MM.1S (cell line): ENCODE measurements around the gene MPG.

Experiments used
- DNase-seq: peaks from one replicate; pipeline ENCODE4 v3.0.0-alpha.2; 2015
- H2AFZ ChIP-seq: fragments of 300-600 bp; sonication (generic); 2 replicates; pipeline ENCODE4 v1.6.0; 2016; ENCODE audit warnings: antibody characterized with exemption, low read length
- H3F3A ChIP-seq: fragments of 300-600 bp; sonication (generic); 2 replicates; pipeline ENCODE4 v1.6.1; 2016; ENCODE audit warnings: mild to moderate bottlenecking, antibody characterized with exemption, low read length, moderate library complexity, mixed read lengths; ENCODE audit not compliant: insufficient read depth
- H3K27ac ChIP-seq: fragments of 300-600 bp; sonication (generic); 2 replicates; pipeline ENCODE4 v1.5.1; 2016; ENCODE audit warnings: mild to moderate bottlenecking, low read length
- H3K27me3 ChIP-seq: fragments of 300-600 bp; sonication (generic); replicated peaks from 2 replicates; pipeline ENCODE4 v1.6.0; 2016; ENCODE audit warnings: low read length; ENCODE audit not compliant: insufficient read depth
- H3K36me3 ChIP-seq: fragments of 300-600 bp; sonication (generic); replicated peaks from 2 replicates; pipeline ENCODE4 v1.6.1; 2016; ENCODE audit warnings: mild to moderate bottlenecking, low read length, mixed read lengths; ENCODE audit not compliant: insufficient read depth
- H3K4me1 ChIP-seq: fragments of 300-600 bp; sonication (generic); 2 replicates; pipeline ENCODE4 v1.6.1; 2016; ENCODE audit warnings: low read length, mixed read lengths
- H3K4me2 ChIP-seq: fragments of 300-600 bp; sonication (generic); 2 replicates; pipeline ENCODE4 v1.6.0; 2016; ENCODE audit warnings: low read depth, low read length
- H3K4me3 ChIP-seq: fragments of 300-600 bp; sonication (generic); 2 replicates; pipeline ENCODE4 v1.5.1; 2016; ENCODE audit warnings: low read length, mixed read lengths
- H3K79me2 ChIP-seq: fragments of 300-600 bp; sonication (generic); 2 replicates; pipeline ENCODE4 v1.6.1; 2016; ENCODE audit warnings: mixed run types, low read length, mixed read lengths
- H3K9ac ChIP-seq: fragments of 300-600 bp; sonication (generic); 2 replicates; pipeline ENCODE4 v1.6.1; 2016; ENCODE audit warnings: low read length, mixed read lengths
- H3K9me2 ChIP-seq: fragments of 300-600 bp; sonication (generic); replicated peaks from 2 replicates; pipeline ENCODE4 v1.6.1; 2016; ENCODE audit warnings: mild to moderate bottlenecking, low read length, mixed read lengths; ENCODE audit not compliant: insufficient read depth
- H3K9me3 ChIP-seq: fragments of 300-600 bp; sonication (generic); replicated peaks from 2 replicates; pipeline ENCODE4 v1.6.1; 2016; ENCODE audit warnings: mild to moderate bottlenecking, low read length, mixed read lengths; ENCODE audit not compliant: insufficient read depth
- H4K20me1 ChIP-seq: fragments of 300-600 bp; sonication (generic); 2 replicates; pipeline ENCODE4 v1.6.1; 2016; ENCODE audit warnings: mild to moderate bottlenecking, low read length, moderate library complexity, mixed read lengths; ENCODE audit not compliant: insufficient read depth
- CTCF ChIP-seq: fragments of 300-600 bp; sonication (generic); IDR thresholded peaks from 2 replicates; pipeline ENCODE4 v1.5.1; 2016; ENCODE audit warnings: antibody characterized with exemption, low read length, mixed read lengths
- EZH2 ChIP-seq: fragments of 300-600 bp; sonication (generic); optimal IDR thresholded peaks from 2 replicates; pipeline ENCODE3; 2017; ENCODE audit warnings: low read depth, mild to moderate bottlenecking, antibody characterized with exemption, low read length, mixed read lengths
- EZH2phosphoT487 ChIP-seq: fragments of 300-600 bp; sonication (generic); IDR thresholded peaks from 2 replicates; pipeline ENCODE4 v1.6.1; 2018; ENCODE audit warnings: antibody characterized with exemption, low read length

Gene MPG

GRCh38 chr16:119295-119694, 41.3 kb downstream of the MPG start:
- Histone ChIP-seq H3K4me1 (no peaks in the 10 kb centered on the region), H3F3A (no peaks in the 10 kb centered on the region), H3K9me3 (no peaks in the 10 kb centered on the region), H3K36me3 (no peaks in the 10 kb centered on the region), H4K20me1 (no peaks in the 10 kb centered on the region), H3K9ac (no peak overlapping the region), H3K4me2 (no peak overlapping the region), H3K27ac (no peak overlapping the region), H2AFZ (no peak overlapping the region), H3K27me3 (no peaks in the 10 kb centered on the region), H3K4me3 (no peak overlapping the region), H3K9me2 (no peaks in the 10 kb centered on the region), H3K79me2 (no peaks in the 10 kb centered on the region)
- TF ChIP-seq CTCF, result no peak
- TF ChIP-seq EZH2, result no peak
- TF ChIP-seq EZH2phosphoT487, result no peak
- DNase-seq, result no peak

- Histone ChIP-seq H3K9ac (no peak overlapping the region), H3K79me2 (no peaks in the 10 kb centered on the region), H3F3A (no peaks in the 10 kb centered on the region), H3K36me3 (no peaks in the 10 kb centered on the region), H3K27ac (no peak overlapping the region), H3K4me2 (no peak overlapping the region), H3K4me3 (no peak overlapping the region), H2AFZ (no peak overlapping the region), H3K27me3 (no peaks in the 10 kb centered on the region), H3K4me1 (no peaks in the 10 kb centered on the region), H4K20me1 (no peaks in the 10 kb centered on the region), H3K9me3 (no peaks in the 10 kb centered on the region), H3K9me2 (no peaks in the 10 kb centered on the region)
- TF ChIP-seq EZH2, result no peak
- no peak for TF ChIP-seq EZH2phosphoT487
- TF ChIP-seq CTCF, result no peak
- DNase-seq, result no peak
Measured at GRCh38 chr16:119835-120491, 41.9 kb downstream of the MPG start.

GRCh38 chr16:120756-121155, 42.7 kb downstream of the MPG start:
- Histone ChIP-seq H4K20me1 (no peaks in the 10 kb centered on the region), H3K9me2 (no peaks in the 10 kb centered on the region), H3K27ac (no peak overlapping the region), H3K36me3 (no peaks in the 10 kb centered on the region), H3K4me3 (no peak overlapping the region), H3K27me3 (no peaks in the 10 kb centered on the region), H3F3A (no peaks in the 10 kb centered on the region), H3K9ac (no peak overlapping the region), H2AFZ (no peak overlapping the region), H3K4me1 (no peaks in the 10 kb centered on the region), H3K4me2 (no peak overlapping the region), H3K79me2 (no peaks in the 10 kb centered on the region), H3K9me3 (no peaks in the 10 kb centered on the region)
- TF ChIP-seq EZH2phosphoT487 (no peak), CTCF (no peak), EZH2 (no peak)
- DNase-seq, result no peak
